ENCODE results near the gene FBXL2.

DNA sequence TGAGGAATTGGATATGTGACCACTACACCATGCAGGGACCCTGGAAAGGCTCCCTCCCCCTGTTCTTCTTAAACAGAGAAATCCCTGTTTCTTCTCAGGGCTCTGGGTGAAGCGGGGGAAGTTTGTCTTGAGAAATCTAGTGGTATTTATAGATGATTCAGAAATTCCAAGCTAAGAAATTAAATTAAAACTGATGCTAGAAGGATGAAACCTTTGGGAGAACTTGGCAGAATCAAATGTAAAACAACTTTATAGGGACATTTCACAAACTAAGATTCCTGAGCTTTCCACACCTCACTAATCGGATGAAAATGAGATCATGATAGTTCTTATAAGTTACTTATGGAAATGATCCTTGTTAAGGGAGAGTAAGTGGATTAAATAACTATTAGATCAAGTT, 54.2 kb downstream of the FBXL2 start:
- TF ChIP-seq, protein P1, sequence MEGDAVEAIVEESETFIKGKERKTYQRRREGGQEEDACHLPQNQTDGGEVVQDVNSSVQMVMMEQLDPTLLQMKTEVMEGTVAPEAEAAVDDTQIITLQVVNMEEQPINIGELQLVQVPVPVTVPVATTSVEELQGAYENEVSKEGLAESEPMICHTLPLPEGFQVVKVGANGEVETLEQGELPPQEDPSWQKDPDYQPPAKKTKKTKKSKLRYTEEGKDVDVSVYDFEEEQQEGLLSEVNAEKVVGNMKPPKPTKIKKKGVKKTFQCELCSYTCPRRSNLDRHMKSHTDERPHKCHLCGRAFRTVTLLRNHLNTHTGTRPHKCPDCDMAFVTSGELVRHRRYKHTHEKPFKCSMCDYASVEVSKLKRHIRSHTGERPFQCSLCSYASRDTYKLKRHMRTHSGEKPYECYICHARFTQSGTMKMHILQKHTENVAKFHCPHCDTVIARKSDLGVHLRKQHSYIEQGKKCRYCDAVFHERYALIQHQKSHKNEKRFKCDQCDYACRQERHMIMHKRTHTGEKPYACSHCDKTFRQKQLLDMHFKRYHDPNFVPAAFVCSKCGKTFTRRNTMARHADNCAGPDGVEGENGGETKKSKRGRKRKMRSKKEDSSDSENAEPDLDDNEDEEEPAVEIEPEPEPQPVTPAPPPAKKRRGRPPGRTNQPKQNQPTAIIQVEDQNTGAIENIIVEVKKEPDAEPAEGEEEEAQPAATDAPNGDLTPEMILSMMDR (conservative IDR thresholded peaks at IDR 0.05; ENCODE audit: low read depth, low read length): no peak
- no peak for TF ChIP-seq EZH2 (IDR thresholded peaks at IDR 0.05; ENCODE audit: low read length, unreplicated experiment)
